Kidney (tissue), 14 donors: ENCODE data around the gene INTS2. TPM values are rescaled to one million over a fixed set of nuclear protein-coding genes. Genes with fewer than 3 reads are reported as not detected.
"Not testable (repeated sequence)": the region's sequence is repeated elsewhere in the genome, so short reads cannot be mapped to it uniquely, and the experiment has no call there.

ENCODE experiments used
- DNase-seq, 5 donors: peaks; one replicate each; pipeline ENCODE4 v3.0.0-alpha.2; 2013 to 2020
- FAIRE-seq: peaks from 2 replicates; lab custom pipeline; 2012; peaks lifted over from hg19 to GRCh38; lab: Jason Lieb, UNC
- H3K27ac ChIP-seq, 2 donors: one replicate each; pipeline ENCODE4 v1.7.0; 2013; ENCODE audit warnings: low read depth in 2 of 2, low read length in 2 of 2, inconsistent platforms in 1 of 2
- H3K27me3 ChIP-seq: one replicate; pipeline ENCODE4 v1.7.1; 2013; ENCODE audit warnings: low read length, inconsistent platforms; ENCODE audit not compliant: control insufficient read depth, insufficient read depth
- H3K36me3 ChIP-seq, 3 donors: one replicate each; pipeline versions ENCODE4 v1.7.0 to v1.7.1; 2013; ENCODE audit warnings: low read length in 3 of 3, control low read depth in 1 of 3, inconsistent platforms in 1 of 3; ENCODE audit not compliant: insufficient read depth in 3 of 3, control insufficient read depth in 2 of 3
- H3K4me1 ChIP-seq, 3 donors: one replicate each; pipeline versions ENCODE4 v1.7.0 to v1.7.1; 2013; ENCODE audit warnings: low read length in 3 of 3, inconsistent platforms in 1 of 3, low read depth in 1 of 3; ENCODE audit not compliant: control insufficient read depth in 2 of 3, insufficient read depth in 2 of 3
- H3K4me3 ChIP-seq, 3 donors: one replicate each; pipeline versions ENCODE4 v1.7.0 to v1.8.1; 2013; ENCODE audit warnings: low read length in 3 of 3, control low read depth in 1 of 3, inconsistent platforms in 1 of 3
- H3K9ac ChIP-seq, 3 donors: one replicate each; pipeline versions ENCODE4 v1.7.0 to v1.7.1; 2013; ENCODE audit warnings: low read length in 3 of 3, control low read depth in 1 of 3, inconsistent platforms in 1 of 3
- H3K9me3 ChIP-seq, 3 donors: one replicate each; pipeline versions ENCODE4 v1.7.0 to v1.7.1; 2013; ENCODE audit warnings: low read length in 3 of 3, control low read depth in 1 of 3, inconsistent platforms in 1 of 3; ENCODE audit not compliant: control insufficient read depth in 2 of 3, insufficient read depth in 1 of 3
- CTCF ChIP-seq: IDR thresholded peaks from 3 replicates; pipeline ENCODE4 v1.5.1; 2012; ENCODE audit warnings: mild to moderate bottlenecking, moderate library complexity, borderline replicate concordance; ENCODE audit not compliant: insufficient read depth; ENCODE audit errors: extremely low read depth
- intact Hi-C: fragments of 100-400 bp; cut with DNase I; formaldehyde crosslinking; loops from one replicate; pipeline ENCODE4 v1.11.1; 2022
- polyA plus RNA-seq: library from polyadenylated mRNA; stranded (reverse); fragments of 350-450 nt; fragmentation: Illumina TruSeq; extraction: RNeasy Lipid Tissue Mini Kit (QIAGEN cat#74804); gene quantifications from one replicate; pipeline ENCODE4 v1.2.3, GENCODE V29; 2014; ENCODE audit warnings: low read depth, low replicate concordance; ENCODE audit not compliant: insufficient read depth
- total RNA-seq: library from RNA; stranded (reverse); fragmentation: NEBNext Ultra II Directional; extraction: Animal tissue kit (Norgen Biotek cat#: 25700); gene quantifications from one replicate; pipeline ENCODE4 v1.2.1, GENCODE V29; 2021
- donor health status: control.
- donor health status: control.
- donor health status: control.
- donor health status: control.
- donor health status: control.
- donor health status: DM: yes; HTN: yes; CAD: no.
- donor health status: Normal renal cell carcinoma (clear cell type).

Gene INTS2
- total and polyA plus RNA-seq, 2 donors from 2014 or later = 2.2 to 13.4 TPM

DNA sequence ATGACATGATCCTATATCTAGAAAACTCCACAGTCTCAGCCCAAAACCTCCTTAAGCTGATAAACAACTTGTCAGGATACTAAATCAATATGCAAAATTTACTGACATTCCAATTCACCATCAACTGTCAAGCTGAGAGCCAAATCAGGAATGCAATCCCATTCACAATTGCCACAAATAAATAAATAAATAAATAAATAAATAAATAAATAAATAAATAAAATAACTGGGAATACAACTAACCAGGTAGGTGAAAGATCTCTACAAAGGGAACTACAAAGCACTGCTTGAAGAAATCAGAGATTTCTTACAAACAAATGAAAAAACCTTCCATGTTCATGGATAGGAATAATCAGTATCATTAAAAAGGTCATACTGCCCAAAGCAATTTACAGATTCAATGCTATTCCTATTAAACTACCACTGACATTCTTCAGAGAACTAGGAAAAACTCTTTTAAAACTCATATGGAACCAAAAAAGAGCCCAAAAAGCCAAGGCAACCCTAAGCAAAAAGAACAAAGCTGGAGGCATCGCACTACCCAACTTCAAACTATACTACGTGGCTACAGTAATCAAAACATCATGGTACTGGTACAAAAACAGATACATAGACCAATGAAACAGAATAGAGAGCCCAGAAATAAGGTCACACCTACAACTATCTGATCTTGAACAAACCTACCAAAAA, 102.2 kb downstream of the INTS2 start:
- Histone ChIP-seq H3K27ac (no peak overlapping the region), H3K36me3 (no peaks in the 10 kb centered on the region), H3K9ac (no peak overlapping the region), H3K4me3 (no peak overlapping the region), H3K4me1 (no peaks in the 10 kb centered on the region), H3K9me3 (peaks cover 0 to 4% (median 0%) of the 10 kb centered on the region in 3 donors), H3K27me3 (no peaks in the 10 kb centered on the region)
- DNase-seq = no peak
- no peak for TF ChIP-seq CTCF
- intact Hi-C loops = no loop called here
- FAIRE-seq = no peak

GRCh38 chr17:61822326-61823285, 105.2 kb downstream of the INTS2 start:
- no peak for TF ChIP-seq CTCF
- FAIRE-seq = no peak

DNA sequence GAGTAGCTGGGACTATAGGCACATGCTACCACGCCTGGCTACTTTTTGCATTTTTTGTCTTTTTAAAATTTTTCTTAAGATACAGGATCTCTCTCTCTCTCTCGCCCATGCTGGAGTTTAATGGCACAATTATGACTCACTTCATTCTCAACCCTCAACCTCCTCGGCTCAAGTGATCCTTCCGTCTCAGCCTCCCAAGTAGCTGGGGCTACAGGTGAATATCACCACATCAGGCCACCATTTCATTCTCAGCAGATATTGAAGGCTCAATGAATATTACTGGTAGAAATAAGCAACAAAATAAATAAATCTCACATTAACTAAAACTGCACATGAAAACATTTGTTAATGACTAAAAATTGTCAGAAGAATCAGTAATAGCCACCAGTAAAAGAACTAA, 106.1 kb downstream of the INTS2 start:
- H3K4me3 ChIP-seq = no peak overlapping the region
- intact Hi-C loops = no loop called here
- H3K9me3 ChIP-seq = no peaks in the 10 kb centered on the region
- H3K27ac ChIP-seq = no peak overlapping the region
- H3K36me3 ChIP-seq = no peaks in the 10 kb centered on the region
- DNase-seq (no peak), FAIRE-seq (no peak)
- H3K4me1 ChIP-seq = no peaks in the 10 kb centered on the region
- no peak overlapping the region for H3K9ac ChIP-seq
- no peak for TF ChIP-seq CTCF
- H3K27me3 ChIP-seq = no peaks in the 10 kb centered on the region

More at GRCh38 chr17:61822326-61823285, 105.2 kb downstream of the INTS2 start:
- DNase-seq = no peak
- peaks cover 0 to under 1% (median 0%) of the 10 kb centered on the region in 3 donors for H3K9me3 ChIP-seq
- no peaks in the 10 kb centered on the region for H3K4me1 ChIP-seq
- no peak overlapping the region for H3K27ac ChIP-seq
- intact Hi-C loops = no loop called here
- no peaks in the 10 kb centered on the region for H3K36me3 ChIP-seq
- no peaks in the 10 kb centered on the region for H3K27me3 ChIP-seq
- H3K4me3 ChIP-seq = no peak overlapping the region
- no peak overlapping the region for H3K9ac ChIP-seq

DNA sequence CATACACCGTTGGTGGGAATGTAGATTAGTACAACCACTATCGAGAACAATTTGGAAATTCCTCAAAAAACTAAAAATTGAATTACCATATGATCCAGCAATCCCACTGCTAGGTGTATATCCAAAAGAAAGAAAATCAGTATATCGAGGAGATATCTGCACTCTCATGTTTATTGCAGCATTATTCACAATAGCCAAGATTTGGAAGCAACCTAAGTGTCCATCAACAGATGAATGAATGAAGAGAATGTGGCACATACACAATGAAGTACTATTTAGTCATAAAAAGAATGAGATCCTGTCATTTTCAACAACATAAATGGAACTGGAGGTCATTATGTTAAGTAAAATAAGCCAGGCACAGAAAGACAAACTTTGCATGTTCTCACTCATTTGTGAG, 108.5 kb downstream of the INTS2 start:
- H3K27ac ChIP-seq, H3K4me1 ChIP-seq, H3K9me3 ChIP-seq, intact Hi-C loops, H3K27me3 ChIP-seq, H3K4me3 ChIP-seq, DNase-seq, H3K9ac ChIP-seq, FAIRE-seq, H3K36me3 ChIP-seq: not testable (repeated sequence)
